GM12892 (cell line): ENCODE data around the gene ARHGEF10L.

Experiments
- POLR2A ChIP-seq: IDR thresholded peaks from 2 replicates; pipeline ENCODE4 v1.6.1; 2011; ENCODE audit warnings: low read depth, low read length, control low read depth
- POLR2AphosphoS5 ChIP-seq: IDR thresholded peaks from 2 replicates; pipeline ENCODE4 v1.6.1; 2011; ENCODE audit warnings: low read depth, low read length, control low read depth

- TF ChIP-seq POLR2A (no peak), POLR2AphosphoS5 (no peak)
Observed at GRCh38 chr1:17700945-17701810, 161.7 kb downstream of the ARHGEF10L start.
